SJSA1 (cell line): ENCODE results near the gene GRK1. TPM values are rescaled to one million over a fixed set of nuclear protein-coding genes. Genes with fewer than 3 reads are reported as not detected.
"Not testable (repeated sequence)": the region's sequence is repeated elsewhere in the genome, so short reads cannot be mapped to it uniquely, and the experiment has no call there.

ENCODE experiments used
- DNase-seq, 2 experiments: peaks; one replicate each; pipeline ENCODE4 v3.0.0-alpha.2; 2015 to 2020; ENCODE audit warnings: low spot score in 2 of 2, low read depth in 1 of 2
- H3K27ac ChIP-seq: fragments of 250-450 bp; sonication (Bioruptor Pico); 2 replicates; pipeline ENCODE4 v1.5.1; 2020; ENCODE audit warnings: mild to moderate bottlenecking, moderate library complexity
- H3K27me3 ChIP-seq: fragments of 250-450 bp; sonication (Bioruptor Pico); replicated peaks from 2 replicates; pipeline ENCODE4 v1.5.1; 2020; ENCODE audit warnings: mild to moderate bottlenecking, moderate library complexity
- H3K36me3 ChIP-seq: fragments of 250-450 bp; sonication (Bioruptor Pico); 2 replicates; pipeline ENCODE4 v1.5.1; 2020; ENCODE audit warnings: mild to moderate bottlenecking
- H3K4me1 ChIP-seq: fragments of 250-450 bp; sonication (Bioruptor Pico); replicated peaks from 2 replicates; pipeline ENCODE4 v1.6.1; 2021; ENCODE audit warnings: mild to moderate bottlenecking
- H3K4me3 ChIP-seq: fragments of 250-450 bp; sonication (Bioruptor Pico); 2 replicates; pipeline ENCODE4 v1.5.1; 2020; ENCODE audit warnings: mild to moderate bottlenecking
- H3K9me3 ChIP-seq: fragments of 250-450 bp; sonication (Bioruptor Pico); replicated peaks from 2 replicates; pipeline ENCODE4 v1.5.1; 2020; ENCODE audit warnings: mild to moderate bottlenecking
- total RNA-seq: library from RNA; depleted of rRNA; stranded (reverse); fragments of >200 nt; shearing (Covaris generic); gene quantifications from 2 replicates; pipeline ENCODE4 v1.2.3, GENCODE V29; 2014

The GRK1 gene
- total RNA-seq, 1 experiment from 2014 or later = 0.08 TPM

DNA sequence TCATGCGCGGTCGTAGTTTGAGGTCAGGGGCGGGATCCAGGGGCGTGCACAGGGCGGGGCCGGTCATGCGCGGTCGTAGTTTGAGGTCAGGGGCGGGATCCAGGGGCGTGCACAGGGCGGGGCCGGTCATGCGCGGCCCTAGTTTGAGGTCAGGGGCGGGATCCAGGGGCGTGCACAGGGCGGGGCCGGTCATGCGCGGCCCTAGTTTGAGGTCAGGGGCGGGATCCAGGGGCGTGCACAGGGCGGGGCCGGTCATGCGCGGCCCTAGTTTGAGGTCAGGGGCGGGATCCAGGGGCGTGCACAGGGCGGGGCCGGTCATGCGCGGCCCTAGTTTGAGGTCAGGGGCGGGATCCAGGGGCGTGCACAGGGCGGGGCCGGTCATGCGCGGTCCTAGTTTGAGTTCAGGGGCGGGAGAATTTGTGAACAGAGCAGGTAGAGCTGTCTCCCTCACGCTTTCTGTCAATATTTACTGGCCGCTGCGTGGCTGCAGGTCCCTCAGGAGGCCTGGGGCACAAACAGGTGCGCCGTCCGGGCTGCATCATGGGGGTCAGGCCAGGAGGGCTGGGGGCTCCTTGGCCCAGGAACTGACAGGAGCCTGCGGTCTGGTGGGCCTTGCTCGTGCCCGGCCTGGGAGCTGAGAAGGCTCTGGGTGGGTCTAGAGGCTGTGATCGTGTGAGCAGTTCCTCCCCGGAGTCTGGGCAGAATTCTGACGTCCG, 59.2 kb downstream of the GRK1 start:
- not testable (repeated sequence) for H3K27ac ChIP-seq, H3K4me1 ChIP-seq, DNase-seq, H3K36me3 ChIP-seq, H3K4me3 ChIP-seq
- H3K9me3 ChIP-seq = peaks cover 12% of the 10 kb centered on the region
- H3K27me3 ChIP-seq = peaks cover 10% of the 10 kb centered on the region

DNA sequence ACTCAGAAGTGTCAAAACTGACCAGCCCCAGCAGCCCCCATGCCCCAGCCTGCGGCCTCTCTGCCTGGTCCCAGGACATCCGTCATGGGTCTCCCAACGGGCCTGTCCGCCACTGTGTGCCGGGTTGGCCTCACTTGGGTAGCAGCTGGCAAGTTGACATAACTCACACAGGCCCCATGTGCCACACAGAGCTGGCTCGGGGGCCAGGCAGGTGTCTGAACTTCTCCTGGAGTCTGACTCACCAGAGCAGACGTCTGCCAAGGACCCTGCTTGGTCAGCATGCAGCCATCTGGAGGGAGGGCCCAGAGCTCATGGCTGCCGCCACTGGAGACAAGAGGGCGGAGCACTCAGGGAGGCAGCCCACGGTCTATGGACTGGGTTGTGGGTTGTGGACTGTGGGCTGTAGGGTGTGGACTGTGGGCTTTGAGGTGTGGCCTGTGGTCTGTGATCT, 60.0 kb downstream of the GRK1 start:
- no peak overlapping the region for H3K27ac ChIP-seq
- H3K9me3 ChIP-seq = peaks cover 12% of the 10 kb centered on the region
- DNase-seq = no peak

DNA sequence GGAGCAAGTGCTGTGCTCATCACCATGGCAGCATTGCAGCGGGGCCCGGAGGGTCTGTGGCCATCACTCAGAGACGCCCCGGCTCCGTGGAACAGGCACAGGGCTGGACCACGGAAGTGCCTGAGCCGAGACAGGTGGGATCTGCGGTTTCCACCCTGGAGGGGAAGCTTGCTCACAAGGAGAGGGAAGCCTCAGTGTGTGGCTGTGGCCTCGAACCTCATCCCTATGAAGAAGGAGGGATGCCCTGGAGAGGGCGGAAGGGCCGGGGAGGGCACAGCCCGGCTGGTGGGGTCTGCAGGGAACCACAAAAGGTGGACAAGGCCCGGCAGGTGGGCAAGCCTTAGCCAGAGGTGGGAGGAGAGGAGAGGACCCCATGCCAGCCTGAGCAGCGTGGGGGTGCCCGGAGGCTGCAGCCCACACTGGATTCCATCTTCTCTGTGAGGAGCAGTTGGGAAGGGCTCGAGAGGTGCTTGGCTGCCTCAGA, 61.6 kb downstream of the GRK1 start:
- peaks cover 7% of the 10 kb centered on the region for H3K4me1 ChIP-seq
- DNase-seq = no peak

More for the DNA sequence above, 60.0 kb downstream of the GRK1 start:
- H3K27me3 ChIP-seq = peaks cover 17% of the 10 kb centered on the region
- no peak overlapping the region for H3K4me3 ChIP-seq
- H3K36me3 ChIP-seq = no peaks in the 10 kb centered on the region
- H3K4me1 ChIP-seq = peaks cover 7% of the 10 kb centered on the region

DNA sequence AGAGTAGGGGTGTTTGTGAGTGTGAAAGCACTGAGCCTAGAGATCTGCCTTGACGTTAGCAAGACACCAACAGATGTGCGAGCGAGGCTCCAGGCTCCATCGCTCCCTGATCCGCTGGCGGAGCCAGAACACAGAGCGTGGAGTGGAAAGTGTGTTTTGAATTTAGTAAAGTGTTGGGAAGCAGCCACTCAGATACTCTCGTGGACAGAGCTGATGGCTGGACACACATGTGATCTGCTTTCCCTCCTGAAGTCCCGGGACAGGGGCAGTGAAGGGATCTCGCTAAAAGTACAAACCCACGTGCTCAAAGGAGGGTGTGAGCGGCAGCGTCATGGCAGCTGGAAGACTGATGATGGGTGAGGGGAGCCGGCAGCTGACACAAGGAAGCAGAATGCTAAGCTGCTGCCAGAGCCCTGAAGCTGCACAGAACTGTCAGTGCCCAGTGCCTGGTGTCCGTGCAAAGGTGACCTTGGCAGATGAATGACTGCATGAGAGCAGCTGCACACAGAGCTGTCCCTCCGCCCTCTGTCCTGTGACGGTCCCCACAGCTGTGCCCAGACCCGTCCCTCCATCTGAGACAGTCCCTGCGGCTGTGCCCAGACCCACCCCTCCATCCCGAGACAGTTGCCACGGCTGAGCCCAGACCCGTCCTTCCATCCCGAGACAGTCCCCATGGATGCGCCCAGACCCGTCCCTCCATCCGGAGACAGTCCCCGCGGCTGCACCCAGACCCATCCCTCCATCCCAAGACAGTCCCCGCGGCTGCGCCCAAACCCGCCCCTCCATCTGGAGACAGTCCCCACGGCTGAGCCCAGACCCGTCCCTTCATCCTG, 62.4 kb downstream of the GRK1 start:
- Histone ChIP-seq H3K27ac (no peak overlapping the region), H3K4me1 (peaks cover 7% of the 10 kb centered on the region), H3K9me3 (peaks cover 17% of the 10 kb centered on the region), H3K36me3 (no peaks in the 10 kb centered on the region), H3K4me3 (no peak overlapping the region), H3K27me3 (peaks cover 18% of the 10 kb centered on the region)
- no peak for DNase-seq

More for the DNA sequence above, 61.6 kb downstream of the GRK1 start:
- Histone ChIP-seq H3K36me3 (no peaks in the 10 kb centered on the region), H3K27ac (no peak overlapping the region), H3K27me3 (peaks cover 18% of the 10 kb centered on the region), H3K9me3 (peaks cover 12% of the 10 kb centered on the region), H3K4me3 (no peak overlapping the region)

DNA sequence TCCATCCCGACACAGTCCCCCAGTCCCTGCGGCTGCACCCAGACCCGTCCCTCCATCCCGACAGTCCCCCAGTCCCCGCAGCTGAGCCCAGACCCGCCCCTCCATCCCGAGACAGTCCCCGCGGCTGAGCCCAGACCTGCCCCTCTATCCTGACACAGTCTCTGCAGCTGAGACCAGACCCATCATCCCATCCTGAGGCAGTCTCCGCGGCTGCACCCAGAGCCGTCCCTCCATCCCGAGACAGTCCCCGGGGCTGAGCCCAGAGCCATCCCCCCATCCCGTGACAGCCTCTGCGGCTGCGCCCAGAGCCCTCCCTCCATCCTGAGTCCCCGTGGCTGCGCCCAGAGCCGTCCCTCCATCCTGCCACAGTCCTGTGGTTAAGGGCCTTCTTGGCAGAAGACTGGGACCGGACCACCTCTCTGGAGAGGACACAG, 63.3 kb downstream of the GRK1 start:
- Histone ChIP-seq H3K36me3 (no peaks in the 10 kb centered on the region), H3K4me1 (no peaks in the 10 kb centered on the region), H3K27ac (no peak overlapping the region), H3K27me3 (peaks cover 18% of the 10 kb centered on the region), H3K9me3 (peaks cover 24% of the 10 kb centered on the region), H3K4me3 (no peak overlapping the region)
- no peak for DNase-seq

DNA sequence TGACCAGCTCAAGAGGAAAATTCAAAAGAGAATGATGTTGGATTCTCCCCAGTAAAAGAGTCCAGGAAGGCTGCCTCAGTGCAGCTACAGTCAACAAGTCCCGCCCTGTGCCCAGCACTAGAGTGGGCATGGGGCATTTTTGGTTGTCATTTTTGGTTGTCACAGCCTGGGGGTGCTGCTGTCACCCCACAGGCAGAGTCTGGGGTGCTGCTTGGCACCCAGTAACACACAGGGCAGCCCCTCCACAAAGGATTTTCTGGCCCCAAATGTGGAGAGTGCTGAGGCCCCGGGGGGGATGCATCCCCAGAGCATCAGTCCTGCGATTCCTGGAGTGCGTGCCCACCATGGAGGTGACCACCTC, 63.8 kb downstream of the GRK1 start:
- no peak overlapping the region for H3K4me3 ChIP-seq
- H3K9me3 ChIP-seq = peaks cover 30% of the 10 kb centered on the region
- DNase-seq = no peak
- peaks cover 18% of the 10 kb centered on the region for H3K27me3 ChIP-seq
- H3K36me3 ChIP-seq = no peaks in the 10 kb centered on the region
- H3K4me1 ChIP-seq = no peaks in the 10 kb centered on the region
- no peak overlapping the region for H3K27ac ChIP-seq

DNA sequence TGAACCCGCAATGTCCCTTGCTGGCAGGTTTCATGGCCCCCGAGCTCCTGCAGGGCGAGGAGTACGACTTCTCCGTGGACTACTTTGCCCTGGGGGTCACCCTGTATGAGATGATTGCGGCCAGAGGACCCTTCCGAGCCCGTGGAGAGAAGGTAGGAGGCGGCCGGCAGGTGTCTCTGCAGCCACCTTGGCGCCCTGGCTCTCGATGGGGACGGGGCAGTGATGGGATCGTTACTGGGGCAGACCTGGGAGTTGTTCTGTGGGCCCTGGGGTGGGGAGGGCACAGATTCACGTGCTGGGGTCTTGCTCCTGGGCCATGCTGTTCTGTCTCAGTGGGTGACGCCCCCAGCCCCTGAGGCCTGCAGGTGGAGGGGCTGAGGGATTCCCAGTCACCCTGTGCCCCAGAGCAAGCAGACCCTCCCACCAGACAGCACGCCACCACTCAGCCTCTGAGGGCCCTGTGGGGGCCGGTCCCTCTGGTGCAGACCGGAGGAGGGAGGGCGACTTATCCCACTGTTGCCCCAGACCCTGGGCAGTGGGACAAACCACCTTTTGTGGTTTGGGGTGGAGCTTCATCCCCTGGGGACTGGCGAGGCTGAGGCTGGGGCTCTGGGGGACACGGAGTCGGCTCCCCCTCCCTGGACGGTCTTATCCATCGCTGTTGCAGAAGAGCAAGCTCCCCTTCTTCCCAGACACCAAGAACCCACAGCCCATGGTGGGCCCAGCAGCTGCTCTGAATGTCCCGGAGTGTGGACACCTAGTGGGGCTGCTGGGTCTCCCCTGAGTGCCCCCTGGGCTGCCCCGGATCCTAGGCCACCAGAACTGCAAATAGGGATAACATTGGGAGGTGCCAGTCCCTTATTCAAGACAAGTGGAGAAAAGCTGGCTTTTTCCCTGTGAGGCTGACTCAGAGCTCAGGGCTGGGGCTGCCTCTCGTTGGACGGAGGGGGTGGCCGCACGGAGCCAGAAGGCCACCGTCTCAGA, 64.5 kb downstream of the GRK1 start:
- Histone ChIP-seq H3K27ac (no peak overlapping the region), H3K4me3 (no peak overlapping the region), H3K36me3 (no peaks in the 10 kb centered on the region), H3K4me1 (no peaks in the 10 kb centered on the region), H3K9me3 (peaks cover 32% of the 10 kb centered on the region), H3K27me3 (peaks cover 18% of the 10 kb centered on the region)
- DNase-seq = no peak

DNA sequence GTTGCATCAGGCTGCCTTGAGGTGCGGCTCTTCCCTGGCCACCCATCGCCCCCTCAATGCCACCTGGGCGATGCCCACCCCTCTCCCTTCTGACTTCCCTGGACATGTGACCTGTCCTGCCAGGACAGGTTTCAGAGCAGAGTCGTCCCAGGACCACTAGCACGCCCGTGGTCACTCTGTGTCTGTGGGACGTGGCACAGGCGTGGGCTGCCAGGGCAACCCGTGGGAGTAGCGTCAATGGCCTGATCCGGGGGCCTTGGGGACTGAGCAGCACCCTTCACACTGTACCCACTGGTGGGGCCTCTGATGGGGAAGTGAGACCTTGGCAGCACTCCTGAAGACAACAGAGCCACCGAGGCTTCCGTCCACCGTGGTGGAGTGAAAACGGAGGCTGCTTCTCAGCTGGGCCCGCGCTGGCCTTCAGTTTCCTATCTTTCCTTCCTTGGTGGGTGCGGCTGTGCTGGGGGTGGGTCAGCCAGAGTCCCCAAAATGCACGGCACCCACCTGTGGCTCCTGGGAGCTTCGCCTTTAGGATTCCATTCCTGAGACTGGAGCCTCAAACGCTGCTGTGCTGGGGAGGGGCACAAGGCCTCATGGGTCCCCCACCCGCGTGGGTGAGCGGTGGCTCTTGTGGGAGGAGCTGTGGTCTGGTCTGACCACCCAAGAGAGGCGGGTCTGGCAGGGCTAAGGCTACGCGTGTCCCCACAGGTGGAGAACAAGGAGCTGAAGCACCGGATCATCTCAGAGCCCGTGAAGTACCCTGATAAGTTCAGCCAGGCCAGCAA, 65.3 kb downstream of the GRK1 start:
- H3K36me3 ChIP-seq = no peaks in the 10 kb centered on the region
- H3K4me3 ChIP-seq = no peak overlapping the region
- no peaks in the 10 kb centered on the region for H3K4me1 ChIP-seq

DNA sequence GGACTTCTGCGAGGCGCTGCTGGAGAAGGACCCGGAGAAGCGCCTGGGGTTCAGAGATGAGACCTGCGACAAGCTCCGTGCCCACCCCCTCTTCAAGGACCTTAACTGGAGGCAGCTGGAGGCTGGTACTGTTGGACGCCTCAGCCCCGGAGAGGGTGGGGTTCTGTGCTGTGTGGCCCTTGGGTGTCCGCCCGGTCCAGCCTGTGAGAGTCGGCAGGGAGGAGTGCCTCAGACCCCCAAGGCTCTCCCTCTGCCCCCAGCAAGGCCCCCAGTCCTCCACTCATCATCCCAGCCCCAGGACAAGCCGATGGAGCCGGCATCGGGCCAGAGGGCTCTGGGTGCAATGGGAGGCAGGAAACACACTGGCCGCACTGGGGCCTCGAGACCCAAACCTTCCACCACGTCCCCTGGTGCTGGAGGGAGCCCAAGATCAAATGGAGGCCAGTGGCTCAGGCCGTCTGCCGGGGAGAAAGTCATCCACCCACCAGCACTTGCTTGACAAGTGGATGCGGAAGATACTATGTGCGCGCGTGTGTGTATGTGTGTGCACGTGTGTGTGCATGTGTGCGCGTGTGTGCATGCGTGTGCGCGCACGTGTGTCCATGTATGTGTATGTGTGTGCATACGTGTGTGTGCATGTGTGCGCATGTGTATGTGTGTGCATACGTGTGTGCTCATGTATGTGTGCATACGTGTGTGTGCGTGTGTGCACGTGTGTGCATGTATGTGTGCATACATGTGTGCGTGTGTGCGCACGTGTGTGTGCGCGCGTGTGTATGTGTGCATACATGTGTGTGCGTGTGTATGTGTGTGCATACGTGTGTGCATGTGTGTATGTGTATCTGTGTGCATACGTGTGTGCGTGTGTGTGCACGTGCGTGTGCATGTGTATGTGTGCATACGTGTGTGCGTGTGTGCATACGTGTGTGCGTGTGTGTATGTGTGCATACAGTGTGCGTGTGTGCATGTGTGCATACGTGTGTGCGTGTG, 66.2 kb downstream of the GRK1 start:
- DNase-seq = no peak
- Histone ChIP-seq H3K4me1 (no peaks in the 10 kb centered on the region), H3K27me3 (peaks cover 23% of the 10 kb centered on the region), H3K36me3 (no peaks in the 10 kb centered on the region), H3K4me3 (no peak overlapping the region), H3K27ac (no peak overlapping the region), H3K9me3 (peaks cover 26% of the 10 kb centered on the region)

More for the DNA sequence above, 65.3 kb downstream of the GRK1 start:
- DNase-seq = no peak
- Histone ChIP-seq H3K27me3 (peaks cover 21% of the 10 kb centered on the region), H3K27ac (no peak overlapping the region), H3K9me3 (peaks cover 26% of the 10 kb centered on the region)

DNA sequence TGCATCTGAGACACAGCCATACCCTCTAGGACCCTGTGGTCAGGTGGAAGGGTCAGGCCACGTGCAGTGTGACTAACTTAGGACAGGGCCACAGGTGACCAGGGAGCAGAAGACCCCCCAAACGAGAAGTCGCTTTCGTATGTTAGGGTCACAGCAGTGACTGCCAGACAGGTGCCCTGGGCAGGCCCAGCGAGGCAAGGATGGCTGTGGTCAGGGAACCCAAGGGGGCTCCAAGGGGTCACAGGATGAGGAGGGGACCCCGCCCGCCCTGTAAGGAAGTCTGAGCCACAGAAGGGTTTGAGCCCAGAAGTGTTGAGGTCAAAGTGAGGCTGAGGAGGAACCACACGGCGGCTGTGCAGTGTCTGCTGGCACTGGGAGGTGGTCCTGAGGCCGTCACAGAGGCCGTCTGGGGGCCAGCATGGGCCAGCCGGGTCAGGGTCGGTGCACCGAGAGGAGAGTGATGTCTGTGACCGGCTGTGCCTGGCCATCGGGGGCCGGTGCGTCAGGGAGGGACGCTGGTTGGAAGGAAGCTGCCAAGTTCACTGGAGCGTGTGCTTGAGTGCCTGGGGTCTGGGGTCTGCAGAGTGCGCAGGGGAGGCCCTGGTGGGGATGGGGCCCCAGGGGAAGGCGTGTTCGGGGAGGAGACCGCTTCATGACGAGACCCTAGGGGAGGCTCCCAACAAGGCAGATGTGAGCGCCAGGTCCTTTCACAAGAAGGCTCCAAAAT, 67.2 kb downstream of the GRK1 start:
- no peaks in the 10 kb centered on the region for H3K4me1 ChIP-seq
- H3K4me3 ChIP-seq = no peak overlapping the region
- peaks cover 30% of the 10 kb centered on the region for H3K27me3 ChIP-seq
- peaks cover 26% of the 10 kb centered on the region for H3K9me3 ChIP-seq
- H3K27ac ChIP-seq = no peak overlapping the region
- no peaks in the 10 kb centered on the region for H3K36me3 ChIP-seq
- DNase-seq = no peak

DNA sequence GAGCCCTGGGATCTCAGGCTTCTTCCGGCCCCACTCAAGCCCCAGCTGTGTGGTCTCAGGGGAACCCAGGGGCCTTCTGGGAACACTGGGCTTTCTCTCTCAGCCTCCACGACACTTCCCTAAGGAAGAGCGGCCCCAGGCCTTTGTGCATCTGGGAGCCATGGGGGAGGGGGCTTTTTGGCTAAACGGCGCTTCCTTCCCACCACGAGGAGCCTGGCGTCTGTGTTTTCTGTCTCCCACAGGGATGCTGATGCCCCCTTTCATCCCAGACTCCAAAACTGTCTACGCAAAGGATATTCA, 67.8 kb downstream of the GRK1 start:
- Histone ChIP-seq H3K4me1 (no peaks in the 10 kb centered on the region), H3K4me3 (no peak overlapping the region), H3K36me3 (no peaks in the 10 kb centered on the region), H3K27me3 (peaks cover 33% of the 10 kb centered on the region), H3K9me3 (peaks cover 26% of the 10 kb centered on the region), H3K27ac (no peak overlapping the region)
- no peak for DNase-seq
